ENCODE measurements around the gene TCF4.
"Not testable (repeated sequence)": the region's sequence is repeated elsewhere in the genome, so short reads cannot be mapped to it uniquely, and the experiment has no call there.

TCF4 gene

GRCh38 chr18:55473058-55473457 lies 114.9 kb downstream of the TCF4 start:
- H3K4me1 Mint-ChIP-seq (ENCODE audit: low read depth) = peaks cover 15% of the 10 kb centered on the region
- H3K36me3 Mint-ChIP-seq (ENCODE audit: low read depth) = no peaks in the 10 kb centered on the region
- no peak overlapping the region for H3K4me3 Mint-ChIP-seq
- DNase-seq = no peak
- no peaks in the 10 kb centered on the region for H3K9me3 Mint-ChIP-seq
- no peaks in the 10 kb centered on the region for H3K27me3 Mint-ChIP-seq
- H3K27ac Mint-ChIP-seq = no peak overlapping the region

GRCh38 chr18:55470826-55471225 lies 117.2 kb downstream of the TCF4 start:
- no peaks in the 10 kb centered on the region for H3K27me3 Mint-ChIP-seq
- no peak overlapping the region for H3K27ac Mint-ChIP-seq
- no peak overlapping the region for H3K4me3 Mint-ChIP-seq
- no peak for DNase-seq
- H3K4me1 Mint-ChIP-seq (ENCODE audit: low read depth) = no peaks in the 10 kb centered on the region
- H3K9me3 Mint-ChIP-seq = no peaks in the 10 kb centered on the region
- H3K36me3 Mint-ChIP-seq (ENCODE audit: low read depth) = no peaks in the 10 kb centered on the region

- H3K27me3 Mint-ChIP-seq; H3K27ac Mint-ChIP-seq; H3K9me3 Mint-ChIP-seq; DNase-seq; H3K36me3 Mint-ChIP-seq (ENCODE audit: low read depth); H3K4me1 Mint-ChIP-seq (ENCODE audit: low read depth); H3K4me3 Mint-ChIP-seq: not testable (repeated sequence)
These were observed 118.9 kb downstream of the TCF4 start for GRCh38 chr18:55469134-55469533.

GRCh38 chr18:55466789-55467188 lies 121.2 kb downstream of the TCF4 start:
- no peaks in the 10 kb centered on the region for H3K4me1 Mint-ChIP-seq (ENCODE audit: low read depth)
- H3K27me3 Mint-ChIP-seq = no peaks in the 10 kb centered on the region
- H3K4me3 Mint-ChIP-seq = no peak overlapping the region
- H3K27ac Mint-ChIP-seq = no peak overlapping the region
- H3K36me3 Mint-ChIP-seq (ENCODE audit: low read depth) = no peaks in the 10 kb centered on the region
- no peak for DNase-seq
- no peaks in the 10 kb centered on the region for H3K9me3 Mint-ChIP-seq

- Mint-ChIP-seq H3K4me3 (no peak overlapping the region), H3K27ac (no peak overlapping the region), H3K36me3 (ENCODE audit: low read depth) (no peaks in the 10 kb centered on the region), H3K9me3 (no peaks in the 10 kb centered on the region), H3K4me1 (ENCODE audit: low read depth) (no peaks in the 10 kb centered on the region), H3K27me3 (no peaks in the 10 kb centered on the region)
- no peak for DNase-seq
These were observed 122.7 kb downstream of the TCF4 start for GRCh38 chr18:55465313-55465712.

GRCh38 chr18:55464581-55464980 lies 123.4 kb downstream of the TCF4 start:
- no peak overlapping the region for H3K4me3 Mint-ChIP-seq
- H3K27ac Mint-ChIP-seq = no peak overlapping the region
- H3K36me3 Mint-ChIP-seq (ENCODE audit: low read depth) = no peaks in the 10 kb centered on the region
- no peaks in the 10 kb centered on the region for H3K9me3 Mint-ChIP-seq
- H3K27me3 Mint-ChIP-seq = peaks cover 5% of the 10 kb centered on the region
- DNase-seq = no peak
- H3K4me1 Mint-ChIP-seq (ENCODE audit: low read depth) = no peaks in the 10 kb centered on the region

GRCh38 chr18:55462652-55463051 lies 125.3 kb downstream of the TCF4 start:
- Mint-ChIP-seq H3K27me3 (peaks cover 8% of the 10 kb centered on the region), H3K27ac (no peak overlapping the region), H3K36me3 (ENCODE audit: low read depth) (no peaks in the 10 kb centered on the region), H3K9me3 (no peaks in the 10 kb centered on the region), H3K4me1 (ENCODE audit: low read depth) (no peaks in the 10 kb centered on the region), H3K4me3 (no peak overlapping the region)
- DNase-seq = no peak

GRCh38 chr18:55461848-55462247 lies 126.1 kb downstream of the TCF4 start:
- DNase-seq = no peak
- Mint-ChIP-seq H3K4me3 (no peak overlapping the region), H3K27ac (no peak overlapping the region), H3K27me3 (peaks cover 8% of the 10 kb centered on the region), H3K9me3 (no peaks in the 10 kb centered on the region), H3K4me1 (ENCODE audit: low read depth) (no peaks in the 10 kb centered on the region), H3K36me3 (ENCODE audit: low read depth) (no peaks in the 10 kb centered on the region)

- DNase-seq = no peak
- Mint-ChIP-seq H3K27me3 (peaks cover 8% of the 10 kb centered on the region), H3K4me3 (no peak overlapping the region), H3K27ac (no peak overlapping the region), H3K9me3 (no peaks in the 10 kb centered on the region), H3K36me3 (ENCODE audit: low read depth) (no peaks in the 10 kb centered on the region), H3K4me1 (ENCODE audit: low read depth) (no peaks in the 10 kb centered on the region)
These were observed 129.4 kb downstream of the TCF4 start for GRCh38 chr18:55458456-55459203.

- DNase-seq = no peak
- H3K9me3 Mint-ChIP-seq = no peaks in the 10 kb centered on the region
- no peak overlapping the region for H3K27ac Mint-ChIP-seq
- peaks cover 8% of the 10 kb centered on the region for H3K27me3 Mint-ChIP-seq
- no peaks in the 10 kb centered on the region for H3K4me1 Mint-ChIP-seq (ENCODE audit: low read depth)
- no peaks in the 10 kb centered on the region for H3K36me3 Mint-ChIP-seq (ENCODE audit: low read depth)
- H3K4me3 Mint-ChIP-seq = no peak overlapping the region
These were observed 131.0 kb downstream of the TCF4 start for GRCh38 chr18:55457028-55457427.

- H3K36me3 Mint-ChIP-seq (ENCODE audit: low read depth) = no peaks in the 10 kb centered on the region
- H3K27ac Mint-ChIP-seq = no peak overlapping the region
These were observed 132.1 kb downstream of the TCF4 start for GRCh38 chr18:55455938-55456337.

GRCh38 chr18:55453186-55453585 lies 134.8 kb downstream of the TCF4 start:
- no peaks in the 10 kb centered on the region for H3K36me3 Mint-ChIP-seq (ENCODE audit: low read depth)
- no peak overlapping the region for H3K4me3 Mint-ChIP-seq
- H3K9me3 Mint-ChIP-seq = no peaks in the 10 kb centered on the region
- no peaks in the 10 kb centered on the region for H3K27me3 Mint-ChIP-seq
- no peak overlapping the region for H3K27ac Mint-ChIP-seq
- no peak for DNase-seq
- no peaks in the 10 kb centered on the region for H3K4me1 Mint-ChIP-seq (ENCODE audit: low read depth)

More at GRCh38 chr18:55455938-55456337, 132.1 kb downstream of the TCF4 start:
- no peak for DNase-seq
- no peak overlapping the region for H3K4me3 Mint-ChIP-seq
- H3K27me3 Mint-ChIP-seq = peaks cover 8% of the 10 kb centered on the region
- no peaks in the 10 kb centered on the region for H3K4me1 Mint-ChIP-seq (ENCODE audit: low read depth)
- no peaks in the 10 kb centered on the region for H3K9me3 Mint-ChIP-seq

- Mint-ChIP-seq H3K27me3 (no peaks in the 10 kb centered on the region), H3K36me3 (ENCODE audit: low read depth) (no peaks in the 10 kb centered on the region), H3K9me3 (no peaks in the 10 kb centered on the region), H3K4me1 (ENCODE audit: low read depth) (no peaks in the 10 kb centered on the region), H3K4me3 (no peak overlapping the region), H3K27ac (no peak overlapping the region)
- no peak for DNase-seq
These were observed 135.8 kb downstream of the TCF4 start for GRCh38 chr18:55452123-55452611.

GRCh38 chr18:55449412-55450140 lies 138.4 kb downstream of the TCF4 start:
- no peaks in the 10 kb centered on the region for H3K27me3 Mint-ChIP-seq
- H3K4me1 Mint-ChIP-seq (ENCODE audit: low read depth) = no peaks in the 10 kb centered on the region
- H3K27ac Mint-ChIP-seq = no peak overlapping the region
- no peak for DNase-seq
- no peaks in the 10 kb centered on the region for H3K9me3 Mint-ChIP-seq
- H3K4me3 Mint-ChIP-seq = no peak overlapping the region
- no peaks in the 10 kb centered on the region for H3K36me3 Mint-ChIP-seq (ENCODE audit: low read depth)

GRCh38 chr18:55448420-55448819 lies 139.6 kb downstream of the TCF4 start:
- Mint-ChIP-seq H3K4me1 (ENCODE audit: low read depth) (no peaks in the 10 kb centered on the region), H3K27me3 (peaks cover 3% of the 10 kb centered on the region), H3K9me3 (no peaks in the 10 kb centered on the region), H3K36me3 (ENCODE audit: low read depth) (no peaks in the 10 kb centered on the region), H3K27ac (no peak overlapping the region), H3K4me3 (no peak overlapping the region)
- no peak for DNase-seq
